Neural progenitor cell (in vitro differentiated cells): Measurements from ENCODE around the gene TEDC1. TPM values are rescaled to one million over a fixed set of nuclear protein-coding genes. Genes with fewer than 3 reads are reported as not detected.

Experiments used
- DNase-seq: peaks from one replicate; pipeline ENCODE4 v3.0.0-alpha.2; 2016; ENCODE audit warnings: low spot score
- H2AFZ ChIP-seq: fragments of 200-600 bp; sonication (generic); replicated peaks from 2 replicates; pipeline ENCODE4 v1.6.1; 2016; ENCODE audit warnings: antibody characterized with exemption
- H3F3A ChIP-seq: fragments of 200-600 bp; sonication (generic); 2 replicates; pipeline ENCODE4 v1.6.1; 2016; ENCODE audit warnings: antibody characterized with exemption, low read depth
- H3K27ac ChIP-seq: fragments of 200-600 bp; sonication (generic); 2 replicates; pipeline ENCODE4 v1.5.1; 2016; ENCODE audit warnings: mild to moderate bottlenecking
- H3K27me3 ChIP-seq: fragments of 200-600 bp; sonication (generic); 2 replicates; pipeline ENCODE4 v1.6.1; 2016; ENCODE audit warnings: mild to moderate bottlenecking, moderate library complexity
- H3K36me3 ChIP-seq: fragments of 200-600 bp; sonication (generic); 2 replicates; pipeline ENCODE4 v1.5.1; 2016
- H3K4me1 ChIP-seq: fragments of 200-600 bp; sonication (generic); 2 replicates; pipeline ENCODE4 v1.6.1; 2016; ENCODE audit warnings: mixed run types
- H3K4me2 ChIP-seq: fragments of 200-600 bp; sonication (generic); 2 replicates; pipeline ENCODE4 v1.6.1; 2016
- H3K4me3 ChIP-seq: fragments of 200-600 bp; sonication (generic); 2 replicates; pipeline ENCODE4 v1.5.1; 2016
- H3K79me2 ChIP-seq: fragments of 200-600 bp; sonication (generic); 2 replicates; pipeline ENCODE4 v1.6.1; 2016; ENCODE audit warnings: low read depth
- H3K9ac ChIP-seq: fragments of 200-600 bp; sonication (generic); 2 replicates; pipeline ENCODE4 v1.6.1; 2016
- H3K9me3 ChIP-seq: fragments of 200-600 bp; sonication (generic); 2 replicates; pipeline ENCODE4 v1.5.1; 2016; ENCODE audit warnings: low read depth
- H4K20me1 ChIP-seq: fragments of 200-600 bp; sonication (generic); 2 replicates; pipeline ENCODE4 v1.6.1; 2016; ENCODE audit warnings: low read depth
- H3K27ac Mint-ChIP-seq: 3 replicates; pipeline ENCODE4 v1.8.0; 2021; ENCODE audit warnings: mixed read lengths
- H3K27me3 Mint-ChIP-seq: 2 replicates; pipeline ENCODE4 v1.8.0; 2022; ENCODE audit warnings: low read depth, mild to moderate bottlenecking, inconsistent platforms, moderate library complexity, mixed read lengths; ENCODE audit not compliant: insufficient read depth
- H3K36me3 Mint-ChIP-seq: 3 replicates; pipeline ENCODE4 v1.8.0; 2021; ENCODE audit warnings: mixed read lengths
- H3K4me1 Mint-ChIP-seq: 3 replicates; pipeline ENCODE4 v1.8.0; 2021; ENCODE audit warnings: mixed read lengths
- H3K4me3 Mint-ChIP-seq: 3 replicates; pipeline ENCODE4 v1.8.0; 2021; ENCODE audit warnings: mild to moderate bottlenecking, moderate library complexity, mixed read lengths
- H3K9me3 Mint-ChIP-seq: 3 replicates; pipeline ENCODE4 v1.8.0; 2020; ENCODE audit warnings: mixed read lengths
- EZH2 ChIP-seq: fragments of 200-600 bp; sonication (generic); IDR thresholded peaks from 2 replicates; pipeline ENCODE4 v1.6.1; 2017; ENCODE audit warnings: antibody characterized with exemption, mild to moderate bottlenecking, moderate library complexity
- EZH2phosphoT487 ChIP-seq: fragments of 200-600 bp; sonication (generic); IDR thresholded peaks from 2 replicates; pipeline ENCODE4 v1.6.1; 2017; ENCODE audit warnings: antibody characterized with exemption
- total RNA-seq: library from RNA; depleted of rRNA; stranded (reverse); fragments of >200 nt; gene quantifications from 2 replicates; pipeline ENCODE4 v1.2.3, GENCODE V29; 2015; ENCODE audit warnings: low replicate concordance
- TF ChIP-seq, protein P1 (sequence below): fragments of 200-600 bp; sonication (generic); IDR thresholded peaks from 2 replicates; pipeline ENCODE4 v1.5.1; 2017; ENCODE audit warnings: antibody characterized with exemption, mild to moderate bottlenecking

TEDC1 gene
- total RNA-seq, 1 donor from 2014 or later, result 3.6 TPM

DNA sequence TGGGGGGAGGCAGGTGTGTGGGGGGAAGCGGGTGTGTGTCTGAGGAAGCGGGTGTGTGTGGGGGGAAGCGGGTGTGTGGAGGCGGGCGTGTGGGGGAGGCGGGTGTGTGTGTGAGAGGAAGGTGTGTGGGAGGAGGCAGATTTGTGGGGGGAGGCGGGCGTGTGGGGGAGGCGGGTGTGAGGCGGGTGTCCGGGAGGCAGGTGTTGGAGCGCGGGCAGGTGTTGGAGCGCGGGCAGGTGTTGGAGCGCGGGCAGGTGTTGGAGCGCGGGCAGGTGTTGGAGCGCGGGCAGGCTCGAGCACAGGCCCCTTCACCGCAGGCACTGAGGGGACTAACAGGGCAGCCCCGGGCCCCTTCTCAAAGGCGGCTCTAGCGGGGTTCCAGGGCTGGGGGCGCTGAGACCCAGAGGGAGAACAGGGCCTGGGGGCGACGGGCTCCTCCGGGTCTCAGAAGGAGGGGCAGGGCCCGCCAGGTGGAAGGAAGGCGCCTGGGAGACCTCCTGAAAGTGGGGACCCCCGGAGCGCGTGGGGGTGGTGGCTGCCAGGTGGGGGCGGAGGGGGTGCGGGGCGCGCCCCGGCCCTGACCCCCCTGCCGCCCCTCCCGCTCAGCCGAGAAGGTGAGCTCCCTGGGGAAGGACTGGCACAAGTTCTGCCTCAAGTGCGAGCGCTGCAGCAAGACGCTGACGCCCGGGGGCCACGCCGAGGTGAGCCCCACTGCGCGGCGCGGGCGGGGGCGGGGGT lies 13.2 kb upstream of the TEDC1 start:
- Histone ChIP-seq H3K36me3 (no peaks in the 10 kb centered on the region), H3K79me2 (no peaks in the 10 kb centered on the region), H3K27ac (no peak overlapping the region), H3K9ac (no peak overlapping the region), H2AFZ (no peak overlapping the region), H4K20me1 (peaks cover 55% of the 10 kb centered on the region), H3F3A (peaks cover 29% of the 10 kb centered on the region), H3K27me3 (peaks cover 82% of the 10 kb centered on the region), H3K9me3 (no peaks in the 10 kb centered on the region), H3K4me1 (peaks cover 42% of the 10 kb centered on the region), H3K4me2 (peak overlapping the region; percentile 74), H3K4me3 (peak overlapping the region; percentile 29)
- peaks cover 12% of the 10 kb centered on the region for H3K27me3 Mint-ChIP-seq
- H3K27ac Mint-ChIP-seq, result no peak overlapping the region
- peaks cover 36% of the 10 kb centered on the region for H3K4me1 Mint-ChIP-seq
- no peaks in the 10 kb centered on the region for H3K9me3 Mint-ChIP-seq
- TF ChIP-seq EZH2, result peak; percentile 83
- TF ChIP-seq, protein P1, sequence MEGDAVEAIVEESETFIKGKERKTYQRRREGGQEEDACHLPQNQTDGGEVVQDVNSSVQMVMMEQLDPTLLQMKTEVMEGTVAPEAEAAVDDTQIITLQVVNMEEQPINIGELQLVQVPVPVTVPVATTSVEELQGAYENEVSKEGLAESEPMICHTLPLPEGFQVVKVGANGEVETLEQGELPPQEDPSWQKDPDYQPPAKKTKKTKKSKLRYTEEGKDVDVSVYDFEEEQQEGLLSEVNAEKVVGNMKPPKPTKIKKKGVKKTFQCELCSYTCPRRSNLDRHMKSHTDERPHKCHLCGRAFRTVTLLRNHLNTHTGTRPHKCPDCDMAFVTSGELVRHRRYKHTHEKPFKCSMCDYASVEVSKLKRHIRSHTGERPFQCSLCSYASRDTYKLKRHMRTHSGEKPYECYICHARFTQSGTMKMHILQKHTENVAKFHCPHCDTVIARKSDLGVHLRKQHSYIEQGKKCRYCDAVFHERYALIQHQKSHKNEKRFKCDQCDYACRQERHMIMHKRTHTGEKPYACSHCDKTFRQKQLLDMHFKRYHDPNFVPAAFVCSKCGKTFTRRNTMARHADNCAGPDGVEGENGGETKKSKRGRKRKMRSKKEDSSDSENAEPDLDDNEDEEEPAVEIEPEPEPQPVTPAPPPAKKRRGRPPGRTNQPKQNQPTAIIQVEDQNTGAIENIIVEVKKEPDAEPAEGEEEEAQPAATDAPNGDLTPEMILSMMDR, result no peak
- no peaks in the 10 kb centered on the region for H3K36me3 Mint-ChIP-seq
- DNase-seq, result peak; percentile 22
- H3K4me3 Mint-ChIP-seq, result peak overlapping the region; percentile 62

- no peaks in the 10 kb centered on the region for H3K36me3 ChIP-seq
- no peaks in the 10 kb centered on the region for H3K9me3 Mint-ChIP-seq
- no peak overlapping the region for H3K27ac ChIP-seq
- H3K27ac Mint-ChIP-seq, result no peak overlapping the region
- no peaks in the 10 kb centered on the region for H3K9me3 ChIP-seq
- peaks cover 50% of the 10 kb centered on the region for H4K20me1 ChIP-seq
- peaks cover 36% of the 10 kb centered on the region for H3K4me1 Mint-ChIP-seq
- no peak overlapping the region for H3K4me3 Mint-ChIP-seq
- peak; percentile 66 for TF ChIP-seq EZH2
- peak; percentile 4 for TF ChIP-seq EZH2phosphoT487
- TF ChIP-seq, protein P1, result no peak
- peak overlapping the region; percentile 74 for H3K4me2 ChIP-seq
- peak; percentile 52 for DNase-seq
- peaks cover 26% of the 10 kb centered on the region for H3F3A ChIP-seq
- no peaks in the 10 kb centered on the region for H3K79me2 ChIP-seq
- H3K36me3 Mint-ChIP-seq, result no peaks in the 10 kb centered on the region
- no peak overlapping the region for H2AFZ ChIP-seq
- H3K4me3 ChIP-seq, result peak overlapping the region; percentile 29
- peaks cover 89% of the 10 kb centered on the region for H3K27me3 ChIP-seq
- H3K9ac ChIP-seq, result no peak overlapping the region
- peaks cover 38% of the 10 kb centered on the region for H3K4me1 ChIP-seq
- peaks cover 12% of the 10 kb centered on the region for H3K27me3 Mint-ChIP-seq
Measured at GRCh38 chr14:105478398-105479251, 12.4 kb upstream of the TEDC1 start.

DNA sequence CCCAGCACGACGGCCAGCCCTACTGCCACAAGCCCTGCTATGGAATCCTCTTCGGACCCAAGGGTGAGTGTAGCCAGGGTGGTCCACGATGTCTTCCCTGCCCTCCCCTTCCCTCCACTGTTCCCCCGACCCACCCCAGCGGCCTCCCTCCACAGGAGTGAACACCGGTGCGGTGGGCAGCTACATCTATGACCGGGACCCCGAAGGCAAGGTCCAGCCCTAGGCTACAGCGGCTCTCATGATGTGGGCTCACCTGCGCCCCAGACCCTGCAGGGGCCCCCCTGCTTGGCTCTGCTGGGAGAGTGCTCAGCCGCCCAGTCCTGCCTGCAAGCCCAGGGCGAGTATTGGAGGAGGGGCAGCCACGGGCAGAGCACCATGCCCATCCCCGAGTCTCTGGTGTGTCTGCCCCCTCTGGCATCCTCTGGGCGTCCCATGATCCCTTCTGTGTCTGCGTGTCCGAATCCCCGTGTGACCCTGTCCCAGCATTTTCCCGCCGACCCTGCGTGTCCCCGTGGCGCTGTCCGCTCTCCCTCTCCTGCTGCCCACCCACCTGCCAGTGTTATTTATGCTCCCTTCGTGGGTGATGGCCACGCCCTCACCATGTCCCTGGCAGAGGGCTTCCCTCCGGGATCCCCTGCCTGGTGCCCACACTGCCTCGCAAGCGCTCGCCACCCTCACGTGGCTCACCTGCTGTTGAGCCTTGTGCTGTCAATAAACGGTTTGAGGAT lies 11.5 kb upstream of the TEDC1 start:
- Mint-ChIP-seq H3K36me3 (no peaks in the 10 kb centered on the region), H3K27ac (no peak overlapping the region), H3K4me3 (no peak overlapping the region), H3K4me1 (peaks cover 42% of the 10 kb centered on the region), H3K27me3 (peaks cover 12% of the 10 kb centered on the region), H3K9me3 (no peaks in the 10 kb centered on the region)
- H3K4me1 ChIP-seq, result peaks cover 46% of the 10 kb centered on the region
- H3F3A ChIP-seq, result peaks cover 22% of the 10 kb centered on the region
- H4K20me1 ChIP-seq, result peaks cover 49% of the 10 kb centered on the region
- H3K9ac ChIP-seq, result no peak overlapping the region
- H3K36me3 ChIP-seq, result no peaks in the 10 kb centered on the region
- H3K9me3 ChIP-seq, result no peaks in the 10 kb centered on the region
- TF ChIP-seq EZH2 (peak; percentile 63), EZH2phosphoT487 (peak; percentile 33)
- TF ChIP-seq, protein P1, result no peak
- DNase-seq, result no peak
- H3K4me3 ChIP-seq, result peak overlapping the region; percentile 29
- no peak overlapping the region for H3K27ac ChIP-seq
- peaks cover 93% of the 10 kb centered on the region for H3K27me3 ChIP-seq
- no peaks in the 10 kb centered on the region for H3K79me2 ChIP-seq
- H2AFZ ChIP-seq, result no peak overlapping the region
- peak overlapping the region; percentile 74 for H3K4me2 ChIP-seq
